Jurkat, Clone E6-1 (cell line): Measurements from ENCODE around the gene NCF1. TPM values are rescaled to one million over a fixed set of nuclear protein-coding genes. Genes with fewer than 3 reads are reported as not detected.
"Not testable (repeated sequence)": the region's sequence is repeated elsewhere in the genome, so short reads cannot be mapped to it uniquely, and the experiment has no call there.

Experiments
- DNase-seq: peaks from one replicate; pipeline ENCODE4 v3.0.0-alpha.2; 2011; ENCODE audit warnings: low read depth, low spot score
- H3K4me3 ChIP-seq: 2 replicates; pipeline ENCODE4 v1.5.1; 2011; ENCODE audit warnings: mild to moderate bottlenecking, low read length, control low read depth, moderate library complexity
- polyA plus RNA-seq: library from polyadenylated mRNA; unstranded; fragments of >200 nt; gene quantifications from one replicate; pipeline ENCODE4 v1.2.1, GENCODE V29; 2012; ENCODE audit warnings: missing spikeins; ENCODE audit not compliant: insufficient read length, insufficient read depth

The NCF1 gene
- not detected for polyA plus RNA-seq

DNA sequence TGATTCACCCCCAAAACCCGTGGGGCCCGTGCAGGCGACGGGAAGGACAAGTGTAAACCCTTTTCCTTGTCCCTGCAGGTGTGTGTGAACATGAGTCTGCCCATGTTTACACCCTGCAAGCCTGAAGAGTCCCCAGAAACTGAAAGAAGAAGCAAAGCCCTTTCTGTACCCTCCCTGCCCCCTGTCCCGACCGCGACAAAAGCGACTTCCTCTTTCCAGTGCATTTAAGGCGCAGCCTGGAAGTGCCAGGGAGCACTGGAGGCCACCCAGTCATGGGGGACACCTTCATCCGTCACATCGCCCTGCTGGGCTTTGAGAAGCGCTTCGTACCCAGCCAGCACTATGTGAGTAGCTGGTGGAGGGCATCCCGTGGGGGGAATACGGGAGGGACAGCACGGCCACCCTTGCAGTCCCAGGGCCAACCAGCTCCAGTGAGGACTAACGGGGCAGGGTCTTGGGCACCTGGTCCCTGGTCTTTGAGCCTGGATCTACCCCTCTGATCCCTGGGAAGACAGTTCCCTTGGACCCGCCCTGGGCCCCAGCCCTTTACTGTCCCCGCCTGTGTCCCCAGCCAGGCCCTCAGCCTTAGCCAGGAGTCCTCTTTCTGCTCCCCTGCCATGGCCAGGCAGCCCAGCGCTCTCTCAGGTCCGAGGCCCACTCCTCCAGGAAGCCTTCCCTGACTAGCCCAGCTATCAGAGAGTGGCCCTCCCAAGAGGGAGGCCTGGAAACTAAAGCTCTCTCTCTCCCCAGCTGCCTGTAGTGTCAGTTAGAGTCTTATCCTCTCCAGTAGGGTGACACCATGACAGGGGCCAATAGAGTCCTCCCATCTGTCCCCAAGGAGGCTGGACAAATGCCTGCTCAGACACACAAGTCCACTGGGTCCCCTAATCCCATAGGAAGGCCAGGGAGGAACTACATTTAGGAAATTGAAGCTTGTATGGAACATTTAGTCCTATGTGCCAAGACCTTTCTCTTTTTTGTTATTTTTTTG is at the start of gene NCF1:
TSS of gene NCF1 (plus strand) at position 252 of the 991 bp plus-strand sequence. CDS start at position 273, 21 bp downstream.
- H3K4me3 ChIP-seq, DNase-seq: not testable (repeated sequence)

DNA sequence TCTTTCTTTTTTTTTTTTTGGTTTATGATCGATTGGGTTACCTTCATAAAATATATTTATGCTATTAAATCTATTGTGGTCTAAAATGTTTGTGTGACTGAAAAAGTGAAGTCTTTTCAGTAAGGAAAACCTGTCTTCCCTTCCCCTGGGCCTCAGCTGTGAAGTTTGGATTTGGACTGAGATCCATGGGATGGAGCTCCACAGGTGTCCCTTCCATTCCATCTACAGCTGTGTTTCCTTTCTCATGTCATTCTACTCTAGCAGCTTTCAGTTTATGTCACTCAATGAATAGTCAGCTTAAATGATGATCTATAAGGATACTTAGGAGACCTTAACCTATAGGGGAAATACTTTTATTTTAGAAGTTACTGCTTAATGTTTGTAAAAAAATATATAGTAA is 48.0 kb upstream of the NCF1 start:
- no peak overlapping the region for H3K4me3 ChIP-seq

DNA sequence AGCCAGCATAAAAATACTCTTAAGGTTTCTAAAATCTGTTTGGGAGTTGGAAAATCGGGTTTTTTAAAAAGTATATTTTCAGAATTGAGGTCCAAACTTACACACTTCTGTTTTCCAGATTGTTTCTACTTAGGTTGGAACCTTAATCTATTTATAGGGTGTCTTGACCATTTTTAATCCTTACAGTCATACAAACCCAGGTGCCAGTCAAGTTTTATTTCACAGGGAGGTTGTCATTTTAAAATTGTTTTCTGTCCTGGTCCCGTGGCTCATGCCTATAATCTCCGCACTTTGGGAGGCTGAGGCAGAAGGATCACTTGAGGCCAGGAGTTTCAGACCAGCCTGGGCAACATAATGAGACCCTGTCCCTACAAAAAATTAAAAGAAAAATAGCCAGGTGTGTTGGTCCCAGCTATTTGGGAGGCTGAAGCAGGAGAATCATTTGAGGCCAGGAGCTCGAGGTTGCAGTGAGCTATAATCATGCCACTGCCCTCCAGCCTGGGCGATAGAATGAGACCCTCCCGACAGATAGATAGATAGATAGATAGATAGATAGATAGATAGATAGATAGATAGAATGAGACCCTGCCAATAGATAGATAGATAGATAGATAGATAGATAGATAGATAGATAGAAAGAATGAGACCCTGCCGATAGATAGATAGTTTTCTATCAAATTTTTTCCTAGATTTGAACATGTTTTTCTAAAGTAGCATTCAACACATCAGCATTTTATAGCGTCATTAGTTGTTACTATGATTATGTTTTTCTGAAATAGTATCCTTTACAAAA is 47.3 kb upstream of the NCF1 start:
- no peak overlapping the region for H3K4me3 ChIP-seq
- DNase-seq: no peak

More for the DNA sequence above, 48.0 kb upstream of the NCF1 start:
- DNase-seq: no peak

DNA sequence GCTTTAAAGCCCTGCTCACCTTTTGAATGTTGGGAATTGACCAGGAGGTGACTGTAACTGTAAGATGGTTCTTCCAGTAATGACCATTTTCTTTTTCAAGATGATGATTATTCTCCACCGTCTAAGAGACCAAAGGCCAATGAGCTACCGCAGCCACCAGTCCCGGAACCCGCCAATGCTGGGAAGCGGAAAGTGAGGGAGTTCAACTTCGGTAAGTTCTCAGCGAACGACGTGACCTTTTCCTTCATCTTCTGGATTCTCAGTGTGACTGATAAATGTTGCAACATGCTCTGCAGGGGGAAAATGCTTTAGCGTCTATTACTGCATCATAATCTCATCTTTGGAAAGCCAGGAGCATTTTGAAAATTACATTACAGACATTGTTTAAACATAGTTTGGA is 45.1 kb upstream of the NCF1 start:
- not testable (repeated sequence) for DNase-seq, H3K4me3 ChIP-seq

DNA sequence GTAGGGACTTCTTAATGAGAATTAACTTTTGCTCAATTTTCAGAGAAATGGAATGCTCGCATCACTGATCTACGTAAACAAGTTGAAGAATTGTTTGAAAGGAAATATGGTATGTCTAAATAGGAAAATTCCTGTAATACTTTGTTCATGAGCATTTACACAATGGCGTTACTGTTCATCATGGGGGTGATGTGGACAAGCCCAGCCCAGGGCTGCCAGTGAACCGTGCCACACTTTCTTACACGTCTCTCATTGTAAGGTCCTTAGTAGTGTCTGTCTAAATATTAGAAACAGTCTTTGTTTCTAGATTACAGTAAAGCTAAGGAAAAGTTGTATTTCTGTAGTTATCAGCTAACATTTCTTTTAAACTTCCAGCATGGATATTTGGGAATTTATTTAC is 43.6 kb upstream of the NCF1 start:
- DNase-seq, H3K4me3 ChIP-seq: not testable (repeated sequence)

DNA sequence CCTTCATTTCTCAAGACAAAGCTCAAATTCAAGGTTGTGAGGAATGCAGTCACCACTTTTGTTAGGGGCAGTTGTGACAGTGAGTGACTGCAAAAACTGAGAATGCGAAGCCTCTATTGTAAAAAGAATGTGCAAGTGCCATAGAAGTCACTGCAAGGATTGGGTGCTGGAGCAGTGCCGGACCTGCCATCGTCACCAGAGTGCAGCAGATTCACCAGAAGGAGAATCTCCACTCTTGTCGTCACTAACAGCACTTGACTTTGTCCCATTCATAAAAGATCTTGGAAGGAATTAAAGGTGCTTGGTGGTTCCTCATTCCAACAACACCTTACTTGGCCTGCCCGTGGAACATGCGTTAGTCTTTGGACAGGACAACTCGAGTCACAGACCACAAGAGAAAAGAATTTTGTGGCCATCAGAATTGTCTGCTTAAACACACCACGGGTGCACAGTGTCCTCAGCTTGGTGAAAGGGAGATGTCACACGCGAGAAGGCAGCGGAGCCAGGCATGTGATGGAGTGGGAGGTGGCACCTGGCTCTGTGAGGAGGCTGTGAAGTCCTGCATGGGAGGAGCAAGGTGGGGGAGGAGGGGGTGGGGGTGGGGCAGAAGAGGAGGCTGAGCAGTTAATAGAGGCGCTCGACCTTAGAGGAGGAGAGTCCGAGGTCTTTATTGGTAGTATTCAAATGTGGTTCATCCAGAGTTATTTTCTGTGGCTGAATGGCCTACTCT is 33.7 kb upstream of the NCF1 start:
- not testable (repeated sequence) for DNase-seq

DNA sequence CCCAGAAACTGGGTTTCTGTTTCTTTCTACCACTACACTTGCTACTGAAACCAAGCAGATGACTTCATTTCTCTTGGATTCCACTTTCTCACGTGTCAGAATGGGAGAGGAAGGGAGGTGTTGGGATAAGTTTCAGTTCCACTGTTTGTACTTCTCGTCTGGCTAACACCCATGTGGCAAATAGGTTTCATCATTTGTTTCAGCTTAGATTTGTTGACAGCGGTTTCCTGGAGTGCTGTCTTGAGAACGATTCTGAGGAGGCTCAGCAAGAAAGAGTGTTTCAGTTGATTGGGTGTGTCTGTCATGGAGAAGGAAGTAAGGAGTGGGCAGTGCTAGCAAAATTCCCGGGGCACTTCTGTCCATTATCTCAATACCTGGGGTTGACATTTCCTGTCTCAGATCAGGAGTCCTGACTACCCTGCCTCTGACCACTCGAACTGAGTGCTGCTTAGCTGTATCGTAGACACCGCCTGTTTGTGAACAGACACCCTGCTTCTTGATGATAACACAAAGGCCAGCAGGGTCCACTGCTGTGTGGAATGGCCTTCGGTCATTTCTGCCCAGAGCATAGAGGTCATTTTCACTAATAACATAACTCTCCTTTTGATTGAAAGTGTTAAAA is 29.8 kb upstream of the NCF1 start:
- H3K4me3 ChIP-seq, DNase-seq: not testable (repeated sequence)

More for the DNA sequence above, 33.7 kb upstream of the NCF1 start:
- H3K4me3 ChIP-seq: not testable (repeated sequence)

DNA sequence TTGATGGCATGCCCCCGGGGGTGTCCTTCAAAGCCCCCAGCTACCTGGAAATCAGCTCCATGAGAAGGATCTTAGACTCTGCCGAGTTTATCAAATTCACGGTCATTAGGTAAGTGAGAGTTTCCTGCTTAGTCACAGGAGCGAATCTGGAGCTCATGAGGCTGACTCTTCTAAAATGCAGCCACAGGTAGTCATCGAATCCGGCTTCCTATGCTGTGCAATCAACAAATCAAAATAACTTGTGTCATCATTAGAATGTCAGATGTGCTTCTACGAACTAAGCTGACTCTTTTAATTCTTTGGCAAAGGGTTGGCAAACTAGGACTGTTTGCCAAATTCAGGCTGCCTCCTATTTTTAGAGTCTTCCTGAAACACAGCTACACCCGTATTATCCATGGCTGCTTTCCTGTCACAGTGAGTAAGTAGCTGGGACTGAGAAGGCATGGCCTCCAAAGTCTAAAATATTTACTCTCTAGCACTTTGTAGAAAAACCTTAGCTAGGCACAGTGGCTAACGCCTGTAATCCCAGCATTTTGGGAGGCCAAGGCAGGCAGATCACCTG is 19.8 kb upstream of the NCF1 start:
- DNase-seq, H3K4me3 ChIP-seq: not testable (repeated sequence)

DNA sequence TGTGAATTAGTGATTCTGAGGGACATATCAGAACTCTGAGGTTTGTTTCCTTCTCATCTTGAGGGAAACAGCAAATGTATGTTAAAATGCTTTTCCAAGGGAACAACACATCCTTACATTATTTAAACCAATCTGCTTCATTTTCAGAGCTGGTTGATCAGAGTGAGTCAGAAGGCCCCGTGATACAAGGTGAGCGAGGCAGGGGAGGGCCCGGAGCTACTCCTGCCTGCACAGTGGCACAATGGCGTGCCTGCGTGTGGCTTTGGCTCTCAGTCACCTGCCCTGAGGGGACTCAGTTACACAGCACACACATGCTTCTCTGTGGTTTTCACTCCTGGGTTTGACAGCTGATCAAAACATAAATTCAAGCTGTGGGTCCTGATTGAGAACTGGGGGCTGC is 17.1 kb upstream of the NCF1 start:
- not testable (repeated sequence) for H3K4me3 ChIP-seq, DNase-seq

DNA sequence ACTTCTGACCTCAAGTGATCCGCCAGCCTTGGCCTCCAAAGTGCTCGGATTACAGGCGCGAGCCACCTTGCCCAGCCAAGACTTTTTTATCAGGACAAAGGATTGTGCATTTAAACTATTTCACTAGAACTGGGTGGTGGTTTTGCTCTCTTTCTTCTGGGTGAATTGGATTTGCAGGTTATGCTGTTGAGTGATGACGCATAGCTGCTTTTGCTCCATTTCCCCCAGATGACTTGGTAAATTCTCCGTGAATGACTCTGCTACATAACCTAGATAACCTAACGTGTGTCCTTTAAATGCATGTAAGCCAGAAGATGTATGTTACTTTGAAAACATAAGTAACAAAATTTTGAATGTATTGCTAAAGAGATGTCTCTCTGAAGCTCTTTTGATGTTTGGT is 15.5 kb upstream of the NCF1 start:
- not testable (repeated sequence) for H3K4me3 ChIP-seq, DNase-seq

DNA sequence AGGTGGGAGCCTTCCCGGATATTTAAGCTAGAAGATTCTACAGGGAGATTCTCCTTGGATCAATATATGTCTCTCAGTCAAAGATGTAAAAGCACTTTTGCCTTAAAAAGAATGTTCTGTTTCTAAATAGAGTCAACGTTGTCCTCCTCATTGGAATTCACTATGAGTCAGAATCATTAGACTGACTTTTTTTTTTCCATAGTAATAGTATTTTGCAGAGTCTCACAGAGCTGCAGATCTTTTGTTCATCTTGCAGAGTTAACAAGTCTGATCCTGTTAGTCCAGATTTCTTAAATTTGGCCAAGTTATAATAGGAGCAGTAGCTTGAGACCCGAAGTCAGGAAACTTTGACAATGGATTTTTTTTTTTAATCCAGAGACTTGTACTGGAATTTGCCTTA is 14.8 kb upstream of the NCF1 start:
- not testable (repeated sequence) for H3K4me3 ChIP-seq, DNase-seq

DNA sequence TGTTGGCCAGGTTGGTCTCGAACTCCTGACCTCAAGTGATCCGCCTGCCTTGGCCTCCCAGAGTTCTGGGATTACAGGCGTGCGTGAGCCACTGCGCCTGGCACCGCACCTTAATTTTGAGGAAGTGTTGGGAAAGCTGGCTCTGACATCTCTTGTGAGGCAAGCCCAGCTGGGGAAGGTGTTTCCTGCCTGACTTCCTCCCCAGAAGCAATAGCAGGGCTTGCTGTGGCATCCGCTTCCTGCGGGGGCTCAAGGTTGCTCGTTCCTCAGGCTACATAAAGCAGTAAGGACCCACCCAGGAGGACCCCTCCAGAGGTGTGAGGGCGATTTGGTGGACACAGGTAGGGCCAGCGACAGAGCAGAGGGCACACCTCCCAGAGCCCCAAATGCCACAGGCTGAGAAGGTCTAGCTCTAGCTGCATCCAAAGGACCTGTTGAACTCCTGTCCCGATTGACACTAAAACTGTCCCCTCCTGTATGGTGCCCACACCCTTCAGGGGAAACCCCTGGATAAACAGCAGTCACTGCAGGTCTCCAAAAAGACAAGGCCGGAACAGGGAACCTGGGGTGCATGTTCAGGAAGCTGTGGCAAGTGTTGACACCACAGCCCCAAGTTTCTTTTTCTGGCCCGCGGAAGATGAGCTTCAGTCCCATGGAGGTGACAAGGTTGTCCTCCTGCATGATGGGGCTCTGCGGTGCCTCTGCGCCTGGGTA is 8.4 kb upstream of the NCF1 start:
- not testable (repeated sequence) for DNase-seq

DNA sequence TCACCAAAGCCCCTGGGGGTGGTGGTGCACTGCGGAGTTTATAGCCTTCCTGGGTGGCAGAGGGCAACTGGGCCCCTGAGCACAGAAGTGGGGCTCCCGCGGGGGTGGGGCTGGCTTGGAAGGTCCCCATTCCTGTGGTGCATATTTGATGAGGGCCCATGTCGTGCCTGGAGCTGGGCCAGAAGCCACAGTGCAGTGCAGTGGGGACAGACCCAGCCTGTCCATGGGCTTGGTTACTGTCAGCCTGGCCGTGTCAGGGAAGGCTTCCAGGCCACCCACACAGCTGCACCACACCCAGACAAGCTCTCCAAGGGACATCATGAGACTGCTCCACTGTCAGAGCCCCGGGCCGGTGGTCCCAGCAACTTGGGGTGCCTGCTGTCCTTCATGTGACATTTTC is 7.3 kb upstream of the NCF1 start:
- H3K4me3 ChIP-seq, DNase-seq: not testable (repeated sequence)

More for the DNA sequence above, 8.4 kb upstream of the NCF1 start:
- H3K4me3 ChIP-seq: not testable (repeated sequence)

DNA sequence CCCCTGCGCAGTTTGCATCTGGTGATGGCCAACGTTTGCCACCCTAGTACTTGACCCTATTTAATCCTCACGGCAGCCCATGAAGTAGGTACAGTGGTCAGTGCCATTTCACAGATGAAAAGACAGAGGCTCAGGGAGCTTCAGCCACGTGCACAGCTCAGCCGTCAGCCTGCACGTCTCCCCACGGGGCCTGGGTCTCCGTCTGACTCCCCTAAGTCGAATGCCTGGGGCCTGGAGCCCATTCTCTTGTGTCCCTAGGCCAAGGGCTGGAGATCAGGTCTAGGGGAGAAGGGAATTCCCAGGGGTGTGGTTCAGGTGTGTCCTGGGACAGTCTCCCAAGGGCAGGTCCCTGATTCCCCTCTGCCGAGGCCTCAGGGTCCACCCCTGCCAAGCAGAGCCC is 6.8 kb upstream of the NCF1 start:
- H3K4me3 ChIP-seq, DNase-seq: not testable (repeated sequence)

DNA sequence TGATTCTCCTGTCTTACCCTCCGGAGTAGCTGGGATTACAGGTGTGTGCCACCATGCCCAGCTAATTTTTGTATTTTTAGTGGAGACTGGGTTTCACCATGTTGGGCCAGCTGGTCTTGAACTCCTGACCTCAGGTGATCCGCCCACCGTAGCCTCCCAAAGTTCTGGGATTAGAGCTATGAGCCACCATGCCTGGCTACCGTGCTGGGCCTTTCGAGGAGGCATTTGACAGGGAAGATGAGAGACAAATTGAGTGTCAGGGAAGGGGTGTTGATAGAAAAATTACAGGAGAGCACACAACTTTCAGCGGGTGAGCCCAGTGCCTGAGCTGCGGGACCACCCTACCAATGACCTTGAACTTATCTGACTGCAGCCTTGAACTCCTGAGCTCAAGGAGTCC is 3.7 kb upstream of the NCF1 start:
- H3K4me3 ChIP-seq, DNase-seq: not testable (repeated sequence)

DNA sequence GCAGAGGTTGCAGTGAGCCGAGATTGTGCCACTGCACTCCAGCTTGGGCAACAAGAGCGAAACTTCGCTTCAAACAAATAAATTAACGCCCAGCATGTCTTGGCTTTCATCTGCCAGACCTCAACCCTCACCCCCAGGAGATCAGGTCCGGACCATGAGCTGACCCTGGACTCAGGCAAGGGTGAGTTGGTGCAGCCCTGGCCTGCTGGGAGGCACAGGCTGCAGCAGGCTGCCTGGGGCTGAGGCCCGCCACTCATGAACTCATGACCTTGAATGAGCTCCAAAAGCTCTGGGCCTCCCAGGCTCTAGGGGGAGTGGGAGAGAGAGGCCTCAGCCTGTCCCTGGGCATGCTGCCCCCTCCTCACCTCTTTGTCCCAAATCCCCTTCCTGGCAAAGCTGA is 1.7 kb upstream of the NCF1 start:
- not testable (repeated sequence) for DNase-seq, H3K4me3 ChIP-seq

DNA sequence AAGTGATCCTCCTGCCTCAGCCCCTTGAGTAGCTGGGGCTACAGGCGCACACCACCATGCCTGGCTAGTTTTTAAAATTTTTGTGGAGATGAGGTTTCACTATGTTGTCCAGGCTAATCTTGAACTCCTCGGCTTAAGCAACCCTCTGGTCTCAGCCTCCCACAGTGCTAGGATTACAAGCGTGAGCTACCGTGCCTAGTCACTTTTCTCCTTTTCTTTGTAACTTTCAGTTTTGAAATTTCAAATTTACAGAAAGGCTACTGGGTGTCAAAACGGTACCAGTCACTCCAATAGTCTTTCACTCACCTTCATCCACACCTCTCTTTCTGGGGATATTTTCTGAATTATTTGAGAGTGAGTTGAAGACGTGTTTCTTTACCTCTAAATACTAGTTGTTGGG is 1.3 kb downstream of the NCF1 start:
- DNase-seq, H3K4me3 ChIP-seq: not testable (repeated sequence)

DNA sequence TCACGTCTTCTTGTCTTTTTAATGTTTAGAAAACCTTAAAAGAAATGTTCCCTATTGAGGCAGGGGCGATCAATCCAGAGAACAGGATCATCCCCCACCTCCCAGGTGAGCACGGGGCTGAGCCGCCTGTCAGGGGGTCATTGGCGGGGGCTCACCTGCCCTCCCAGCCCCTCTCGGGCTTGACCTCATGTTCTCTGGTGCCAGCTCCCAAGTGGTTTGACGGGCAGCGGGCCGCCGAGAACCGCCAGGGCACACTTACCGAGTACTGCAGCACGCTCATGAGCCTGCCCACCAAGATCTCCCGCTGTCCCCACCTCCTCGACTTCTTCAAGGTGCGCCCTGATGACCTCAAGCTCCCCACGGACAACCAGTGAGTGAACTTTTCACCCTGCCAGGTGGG is 5.2 kb downstream of the NCF1 start:
- H3K4me3 ChIP-seq, DNase-seq: not testable (repeated sequence)
